OCI-LY7 (cell line): ENCODE results near the gene ADAM23. TPM values are rescaled to one million over a fixed set of nuclear protein-coding genes. Genes with fewer than 3 reads are reported as not detected.

Experiments
- BruUV-seq: library from RNA; stranded (reverse); fragments of 400-500 nt; replicated peaks from 2 replicates; lab custom pipeline; 2021; lab: Mats Ljungman, UMichigan
- CTCF ChIA-PET: fragments of 300-600 bp; sonication (Branson Sonifier 250); formaldehyde crosslinking; loops from one replicate; lab custom pipeline; 2022; ENCODE audit warnings: antibody characterized with exemption; ENCODE audit not compliant: unreplicated experiment; lab: Charles Lee
- POLR2A ChIA-PET: fragments of 300-600 bp; sonication (Branson Sonifier 250); formaldehyde crosslinking; loops from one replicate; lab custom pipeline; 2022; ENCODE audit warnings: antibody characterized with exemption; lab: Charles Lee
- DNase-seq: peaks from one replicate; pipeline ENCODE4 v3.0.0-alpha.2; 2015; ENCODE audit warnings: low spot score
- H2AFZ ChIP-seq: fragments of 200-600 bp; sonication (generic), shearing (Covaris generic); 2 replicates; pipeline ENCODE4 v1.6.1; 2014; ENCODE audit warnings: mild to moderate bottlenecking, antibody characterized with exemption, low read length, moderate library complexity
- H3K27ac ChIP-seq: fragments of 200-600 bp; sonication (generic); 2 replicates; pipeline ENCODE4 v1.5.1; 2014; ENCODE audit warnings: mixed run types, low read depth, mild to moderate bottlenecking, moderate library complexity, low read length, inconsistent platforms; ENCODE audit not compliant: poor library complexity, severe bottlenecking
- H3K36me3 ChIP-seq: fragments of 200-600 bp; sonication (generic); 2 replicates; pipeline ENCODE4 v1.6.1; 2014; ENCODE audit warnings: mild to moderate bottlenecking, antibody characterized with exemption, low read length, moderate library complexity, mixed read lengths; ENCODE audit not compliant: insufficient read depth
- H3K4me1 ChIP-seq: fragments of 200-600 bp; sonication (generic); 2 replicates; pipeline ENCODE4 v1.5.1; 2014; ENCODE audit warnings: mild to moderate bottlenecking, low read length; ENCODE audit not compliant: insufficient read depth, poor library complexity, severe bottlenecking
- H3K4me2 ChIP-seq: fragments of 200-600 bp; sonication (generic); 2 replicates; pipeline ENCODE4 v1.6.1; 2014; ENCODE audit warnings: mild to moderate bottlenecking, low read length
- H3K4me3 ChIP-seq: fragments of 200-600 bp; sonication (generic); 2 replicates; pipeline ENCODE4 v1.5.1; 2014; ENCODE audit warnings: mild to moderate bottlenecking, low read depth, low read length; ENCODE audit not compliant: poor library complexity, severe bottlenecking
- H3K79me2 ChIP-seq: fragments of 200-600 bp; sonication (generic); 2 replicates; pipeline ENCODE4 v1.6.1; 2016; ENCODE audit warnings: low read depth, mild to moderate bottlenecking, low read length, moderate library complexity, mixed read lengths; ENCODE audit not compliant: insufficient read depth
- H3K9me2 ChIP-seq: fragments of 200-600 bp; sonication (generic); 2 replicates; pipeline ENCODE4 v1.6.1; 2016; ENCODE audit warnings: mild to moderate bottlenecking, low read length, mixed read lengths; ENCODE audit not compliant: insufficient read depth
- H3K9me3 ChIP-seq: fragments of 200-600 bp; sonication (generic); 2 replicates; pipeline ENCODE4 v1.6.1; 2014; ENCODE audit warnings: mild to moderate bottlenecking, mixed run types, low read length, mixed read lengths
- H4K20me1 ChIP-seq: fragments of 200-600 bp; sonication (generic); 2 replicates; pipeline ENCODE4 v1.6.1; 2014; ENCODE audit warnings: mild to moderate bottlenecking, antibody characterized with exemption, low read length, moderate library complexity, mixed read lengths; ENCODE audit not compliant: insufficient read depth
- EZH2phosphoT487 ChIP-seq: fragments of 200-600 bp; sonication (generic); IDR thresholded peaks from 2 replicates; pipeline ENCODE4 v1.6.1; 2018; ENCODE audit warnings: low read depth, borderline replicate concordance, mild to moderate bottlenecking, mixed run types, antibody characterized with exemption, low read length, moderate library complexity, mixed read lengths
- intact Hi-C: fragments of 100-400 bp; cut with micrococcal nuclease; formaldehyde crosslinking; loops from one replicate; pipeline ENCODE4 v1.10.0; 2022; ENCODE audit not compliant: unreplicated experiment
- total RNA-seq, 2 experiments: library from RNA; depleted of rRNA in 1 of 2; stranded (reverse); fragments of >200 nt in 1 of 2; shearing (Covaris generic) in 1 of 2; gene quantifications; 2 replicates each; pipeline ENCODE4 v1.2.3, GENCODE V29; 2014 to 2022
- TF ChIP-seq, protein P1 (sequence below): fragments of 200-600 bp; sonication (generic); conservative IDR thresholded peaks from 2 replicates; pipeline ENCODE4 v1.5.1; 2014; ENCODE audit warnings: mild to moderate bottlenecking, antibody characterized with exemption, low read length, moderate library complexity, mixed read lengths

Gene ADAM23
- total RNA-seq, 2 experiments from 2014 or later, result 0.53 TPM; not detected in 1

DNA sequence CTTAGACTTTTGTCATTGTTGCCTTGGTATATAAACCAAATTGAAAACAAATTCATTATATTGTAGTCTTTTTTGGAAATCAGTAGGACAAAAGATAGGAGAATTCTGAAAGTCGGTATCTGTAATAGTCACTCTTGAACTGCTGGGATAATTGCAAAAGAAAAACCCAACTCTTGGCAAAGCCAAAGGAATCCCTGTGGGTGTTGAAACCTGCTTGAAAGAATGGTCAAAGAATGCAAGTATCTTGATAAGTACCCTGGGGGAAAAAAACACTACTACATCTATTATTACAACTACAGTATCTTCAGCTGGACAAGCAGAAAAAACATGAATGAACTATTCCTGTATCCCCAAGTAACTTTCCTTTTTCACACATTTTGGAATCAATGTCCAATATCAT, 191.7 kb downstream of the ADAM23 start:
- Histone ChIP-seq H3K4me2 (no peak overlapping the region), H3K4me1 (no peaks in the 10 kb centered on the region), H3K27ac (no peak overlapping the region), H3K9me2 (no peaks in the 10 kb centered on the region), H3K4me3 (no peak overlapping the region), H3K79me2 (no peaks in the 10 kb centered on the region), H4K20me1 (no peaks in the 10 kb centered on the region), H3K36me3 (no peaks in the 10 kb centered on the region), H3K9me3 (no peaks in the 10 kb centered on the region), H2AFZ (no peak overlapping the region)
- no TSS peak for BruUV-seq
- POLR2A ChIA-PET, result no interaction called here
- TF ChIP-seq, protein P1, sequence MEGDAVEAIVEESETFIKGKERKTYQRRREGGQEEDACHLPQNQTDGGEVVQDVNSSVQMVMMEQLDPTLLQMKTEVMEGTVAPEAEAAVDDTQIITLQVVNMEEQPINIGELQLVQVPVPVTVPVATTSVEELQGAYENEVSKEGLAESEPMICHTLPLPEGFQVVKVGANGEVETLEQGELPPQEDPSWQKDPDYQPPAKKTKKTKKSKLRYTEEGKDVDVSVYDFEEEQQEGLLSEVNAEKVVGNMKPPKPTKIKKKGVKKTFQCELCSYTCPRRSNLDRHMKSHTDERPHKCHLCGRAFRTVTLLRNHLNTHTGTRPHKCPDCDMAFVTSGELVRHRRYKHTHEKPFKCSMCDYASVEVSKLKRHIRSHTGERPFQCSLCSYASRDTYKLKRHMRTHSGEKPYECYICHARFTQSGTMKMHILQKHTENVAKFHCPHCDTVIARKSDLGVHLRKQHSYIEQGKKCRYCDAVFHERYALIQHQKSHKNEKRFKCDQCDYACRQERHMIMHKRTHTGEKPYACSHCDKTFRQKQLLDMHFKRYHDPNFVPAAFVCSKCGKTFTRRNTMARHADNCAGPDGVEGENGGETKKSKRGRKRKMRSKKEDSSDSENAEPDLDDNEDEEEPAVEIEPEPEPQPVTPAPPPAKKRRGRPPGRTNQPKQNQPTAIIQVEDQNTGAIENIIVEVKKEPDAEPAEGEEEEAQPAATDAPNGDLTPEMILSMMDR, result no peak
- no peak for TF ChIP-seq EZH2phosphoT487
- CTCF ChIA-PET, result no interaction called here
- DNase-seq, result no peak
- intact Hi-C loops, result no loop called here

DNA sequence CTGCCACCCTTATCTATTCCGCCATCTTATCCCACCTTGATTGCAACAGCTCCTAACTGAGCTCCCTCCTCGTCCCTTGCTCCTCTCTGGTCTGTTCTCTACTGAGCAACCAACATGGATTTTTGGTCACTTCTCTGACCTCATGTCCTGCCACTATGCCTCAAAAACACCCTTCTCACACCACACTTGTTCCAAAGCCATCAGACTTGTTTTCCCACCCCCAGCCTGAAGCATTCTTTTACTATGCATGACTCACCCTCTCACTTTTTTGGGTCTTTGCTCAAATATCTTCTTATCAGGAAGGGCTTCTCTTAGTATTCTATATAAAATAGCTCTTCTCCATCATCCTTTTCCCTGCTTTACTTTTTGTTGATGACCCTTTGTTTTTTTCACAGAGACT, 196.3 kb downstream of the ADAM23 start:
- TF ChIP-seq, protein P1, result no peak
- TF ChIP-seq EZH2phosphoT487, result no peak
- Histone ChIP-seq H3K4me1 (no peaks in the 10 kb centered on the region), H3K9me3 (no peaks in the 10 kb centered on the region), H3K36me3 (no peaks in the 10 kb centered on the region), H3K79me2 (no peaks in the 10 kb centered on the region), H3K4me2 (no peak overlapping the region), H4K20me1 (no peaks in the 10 kb centered on the region), H2AFZ (no peak overlapping the region), H3K4me3 (no peak overlapping the region), H3K9me2 (no peaks in the 10 kb centered on the region), H3K27ac (no peak overlapping the region)
- no TSS peak for BruUV-seq
- ChIA-PET CTCF (no interaction called here), POLR2A (interaction anchor here (0.7 kb wide), 1 partner anchor 71 kb away, joined by 3 read pairs; no protein-coding TSS in a partner anchor)
- intact Hi-C loops, result no loop called here
- DNase-seq, result no peak

DNA sequence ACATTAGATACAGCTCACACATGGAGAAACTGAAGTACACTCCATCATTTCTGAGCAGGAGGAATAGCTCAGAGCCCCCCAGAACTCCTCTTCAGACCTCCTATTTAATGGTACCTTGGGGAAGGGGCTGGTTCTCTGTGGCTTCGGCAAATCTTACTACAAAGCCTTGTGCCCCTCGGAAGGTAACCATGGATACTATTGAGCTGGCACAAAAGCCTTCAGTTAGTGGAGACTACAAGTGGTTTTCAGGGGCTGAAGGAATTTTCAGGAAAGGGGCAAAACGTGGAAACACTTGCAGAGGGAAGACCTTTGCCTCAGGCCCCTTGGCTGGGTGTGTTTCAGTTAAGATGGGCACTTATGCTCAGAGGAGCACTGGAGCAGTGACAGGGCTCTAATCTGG, 197.9 kb downstream of the ADAM23 start:
- Histone ChIP-seq H3K4me1 (no peaks in the 10 kb centered on the region), H3K36me3 (no peaks in the 10 kb centered on the region), H3K9me2 (no peaks in the 10 kb centered on the region), H3K4me2 (no peak overlapping the region), H2AFZ (no peak overlapping the region), H4K20me1 (no peaks in the 10 kb centered on the region), H3K27ac (no peak overlapping the region), H3K9me3 (no peaks in the 10 kb centered on the region), H3K4me3 (no peak overlapping the region), H3K79me2 (no peaks in the 10 kb centered on the region)
- intact Hi-C loops, result no loop called here
- no TSS peak for BruUV-seq
- ChIA-PET CTCF (no interaction called here), POLR2A (no interaction called here)
- TF ChIP-seq EZH2phosphoT487, result no peak
- TF ChIP-seq, protein P1, result no peak
- DNase-seq, result no peak
